ENCODE measurements around the gene EXOC4. TPM values are rescaled to one million over a fixed set of nuclear protein-coding genes. Genes with fewer than 3 reads are reported as not detected.

The EXOC4 gene
- total RNA-seq, 4 donors from 2014 or later = 36.6 to 64.0 (median 57.4) TPM

- WGBS = 93% methylated on average over 2 of the region's 2 CpGs
- no peak for DNase-seq (ENCODE audit: extremely low spot score)
- H3K4me3 ChIP-seq = no peak overlapping the region
- H3K36me3 ChIP-seq = no peaks in the 10 kb centered on the region
- intact Hi-C loops (cut with DNase I) = no loop called here
- no peaks in the 10 kb centered on the region for H3K27me3 ChIP-seq
- peaks cover 0 to 3% (median 0%) of the 10 kb centered on the region in 4 donors for H3K9me3 ChIP-seq
- H3K4me1 ChIP-seq = no peaks in the 10 kb centered on the region
- no peak overlapping the region for H3K27ac ChIP-seq (replicated peaks in 1 of 4)
- no peak for TF ChIP-seq POLR2A (IDR thresholded peaks at IDR 0.05; ENCODE audit: low read depth)
- TF ChIP-seq CTCF (IDR thresholded peaks at IDR 0.05) = no peak
- no peak for TF ChIP-seq POLR2AphosphoS5 (IDR thresholded peaks at IDR 0.05)
- no peak for TF ChIP-seq EP300 (IDR thresholded peaks at IDR 0.05)
These were observed 706.6 kb downstream of the EXOC4 start for GRCh38 chr7:133959505-133959904.

GRCh38 chr7:133961724-133962123 is 708.8 kb downstream of the EXOC4 start:
- WGBS = 94% methylated on average over 3 of the region's 3 CpGs
- Histone ChIP-seq H3K4me3 (no peak overlapping the region), H3K9me3 (peaks cover 0 to 15% (median 3%) of the 10 kb centered on the region in 4 donors), H3K27ac (replicated peaks in 1 of 4) (no peak overlapping the region), H3K4me1 (no peaks in the 10 kb centered on the region), H3K36me3 (no peaks in the 10 kb centered on the region), H3K27me3 (no peaks in the 10 kb centered on the region)
- no peak for DNase-seq (ENCODE audit: extremely low spot score)
- no peak for TF ChIP-seq POLR2AphosphoS5 (IDR thresholded peaks at IDR 0.05)
- no peak for TF ChIP-seq CTCF (IDR thresholded peaks at IDR 0.05)
- TF ChIP-seq POLR2A (IDR thresholded peaks at IDR 0.05; ENCODE audit: low read depth) = no peak
- intact Hi-C loops (cut with DNase I) = no loop called here

GRCh38 chr7:133962646-133963045 is 709.8 kb downstream of the EXOC4 start:
- TF ChIP-seq EP300 (IDR thresholded peaks at IDR 0.05) = no peak
- no peak for TF ChIP-seq POLR2AphosphoS5 (IDR thresholded peaks at IDR 0.05)
- TF ChIP-seq POLR2A (IDR thresholded peaks at IDR 0.05; ENCODE audit: low read depth) = no peak
- TF ChIP-seq CTCF (IDR thresholded peaks at IDR 0.05) = no peak
- Histone ChIP-seq H3K9me3 (peaks cover 0 to 15% (median 6%) of the 10 kb centered on the region in 4 donors), H3K4me1 (no peaks in the 10 kb centered on the region), H3K36me3 (no peaks in the 10 kb centered on the region), H3K4me3 (no peak overlapping the region), H3K27ac (replicated peaks in 1 of 4) (no peak overlapping the region), H3K27me3 (no peaks in the 10 kb centered on the region)
- intact Hi-C loops (cut with DNase I) = no loop called here
- DNase-seq (ENCODE audit: extremely low spot score) = no peak
- WGBS = 90% methylated on average over 4 of the region's 4 CpGs

GRCh38 chr7:133963629-133964028 is 710.8 kb downstream of the EXOC4 start:
- no peaks in the 10 kb centered on the region for H3K4me1 ChIP-seq
- WGBS = 79% methylated on average over 2 of the region's 2 CpGs
- H3K27ac ChIP-seq (replicated peaks in 1 of 4) = no peak overlapping the region
- no peaks in the 10 kb centered on the region for H3K36me3 ChIP-seq
- no peak for TF ChIP-seq POLR2A (IDR thresholded peaks at IDR 0.05; ENCODE audit: low read depth)
- no peak for TF ChIP-seq EP300 (IDR thresholded peaks at IDR 0.05)
- no peak for TF ChIP-seq POLR2AphosphoS5 (IDR thresholded peaks at IDR 0.05)
- no peak for TF ChIP-seq CTCF (IDR thresholded peaks at IDR 0.05)
- intact Hi-C loops (cut with DNase I) = no loop called here
- H3K4me3 ChIP-seq = no peak overlapping the region
- no peak for DNase-seq (ENCODE audit: extremely low spot score)
- peaks cover 0 to 15% (median 6%) of the 10 kb centered on the region in 4 donors for H3K9me3 ChIP-seq
- no peaks in the 10 kb centered on the region for H3K27me3 ChIP-seq

- no peak overlapping the region for H3K27ac ChIP-seq (replicated peaks in 1 of 4)
- TF ChIP-seq POLR2A (IDR thresholded peaks at IDR 0.05; ENCODE audit: low read depth) (no peak), CTCF (IDR thresholded peaks at IDR 0.05) (no peak), POLR2AphosphoS5 (IDR thresholded peaks at IDR 0.05) (no peak), EP300 (IDR thresholded peaks at IDR 0.05) (no peak)
- WGBS = 86% methylated on average over 2 of the region's 2 CpGs
- no peaks in the 10 kb centered on the region for H3K36me3 ChIP-seq
- H3K9me3 ChIP-seq = peaks cover 0 to 7% (median 0%) of the 10 kb centered on the region in 4 donors
- H3K27me3 ChIP-seq = no peaks in the 10 kb centered on the region
- intact Hi-C loops (cut with DNase I) = no loop called here
- no peaks in the 10 kb centered on the region for H3K4me1 ChIP-seq
- no peak for DNase-seq (ENCODE audit: extremely low spot score)
- no peak overlapping the region for H3K4me3 ChIP-seq
These were observed 718.7 kb downstream of the EXOC4 start for GRCh38 chr7:133971625-133972024.
